Stimulated activated CD8-positive, alpha-beta memory T cell treated with anti-CD3 and anti-CD28 coated beads, Interleukin-4, amount 100 ng/mL, for 4 hours (primary cell): ENCODE measurements around the gene BRD2.

ENCODE experiments used
- DNase-seq, 2 donors: peaks; one replicate each; pipeline ENCODE4 v3.0.0-alpha.2; 2020; ENCODE audit warnings: low read depth in 2 of 2, low spot score in 1 of 2

Gene BRD2

DNA sequence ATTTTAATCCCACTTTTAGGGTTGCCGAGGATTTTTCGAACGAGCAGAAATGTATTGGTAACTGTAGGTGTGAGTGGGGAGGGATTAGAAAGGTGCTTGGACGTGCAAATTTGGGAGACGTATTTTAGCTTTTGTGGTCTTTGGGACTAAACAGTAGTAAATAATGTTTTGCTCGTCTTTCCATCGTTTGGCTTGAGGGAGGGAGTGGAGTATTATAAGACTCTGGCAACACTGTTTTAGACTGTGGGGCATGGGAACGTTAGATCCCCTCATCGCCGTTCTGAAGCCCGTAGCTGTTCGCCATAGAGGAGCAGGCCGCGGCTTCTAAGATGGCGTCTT is 2.8 kb downstream of the BRD2 start:
- no peak for DNase-seq

DNA sequence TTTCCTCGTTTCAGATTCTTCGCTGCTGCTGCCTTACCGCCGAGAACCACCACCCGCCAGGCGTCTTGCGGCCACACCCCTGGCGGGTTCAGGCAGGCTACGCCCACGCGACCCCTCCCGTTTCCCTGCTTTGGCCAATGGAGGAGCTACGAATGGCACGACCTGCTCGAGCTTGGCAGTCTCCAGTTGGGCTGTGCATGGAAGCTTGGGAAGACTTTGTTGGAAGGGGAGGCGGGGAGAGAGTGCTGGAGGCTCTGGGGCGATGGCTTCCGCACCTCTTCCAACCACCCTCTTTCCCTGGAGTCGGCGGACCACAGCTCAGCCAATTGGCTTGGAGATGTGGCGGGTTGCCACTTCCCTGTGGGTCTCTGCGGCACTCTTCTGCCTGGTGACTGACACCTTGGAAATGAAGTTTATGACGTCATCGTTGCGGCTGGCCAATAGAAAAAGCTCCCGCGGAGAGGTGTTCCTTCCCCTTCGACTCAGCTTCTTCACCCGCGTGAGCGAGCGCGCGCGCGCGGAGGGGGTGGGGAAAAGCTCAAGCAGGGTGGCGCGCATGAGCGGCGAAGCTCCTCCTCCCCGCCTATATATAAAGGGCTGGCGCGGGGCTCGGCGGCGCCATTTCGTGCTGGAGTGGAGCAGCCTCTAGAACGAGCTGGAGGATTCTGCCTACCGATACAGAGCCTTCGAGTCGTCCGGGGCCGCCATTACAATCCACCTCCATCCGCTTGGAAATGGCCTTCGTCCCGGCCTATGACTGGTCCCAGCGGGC is 3.4 kb downstream of the BRD2 start:
- peak; percentile 99 for DNase-seq

DNA sequence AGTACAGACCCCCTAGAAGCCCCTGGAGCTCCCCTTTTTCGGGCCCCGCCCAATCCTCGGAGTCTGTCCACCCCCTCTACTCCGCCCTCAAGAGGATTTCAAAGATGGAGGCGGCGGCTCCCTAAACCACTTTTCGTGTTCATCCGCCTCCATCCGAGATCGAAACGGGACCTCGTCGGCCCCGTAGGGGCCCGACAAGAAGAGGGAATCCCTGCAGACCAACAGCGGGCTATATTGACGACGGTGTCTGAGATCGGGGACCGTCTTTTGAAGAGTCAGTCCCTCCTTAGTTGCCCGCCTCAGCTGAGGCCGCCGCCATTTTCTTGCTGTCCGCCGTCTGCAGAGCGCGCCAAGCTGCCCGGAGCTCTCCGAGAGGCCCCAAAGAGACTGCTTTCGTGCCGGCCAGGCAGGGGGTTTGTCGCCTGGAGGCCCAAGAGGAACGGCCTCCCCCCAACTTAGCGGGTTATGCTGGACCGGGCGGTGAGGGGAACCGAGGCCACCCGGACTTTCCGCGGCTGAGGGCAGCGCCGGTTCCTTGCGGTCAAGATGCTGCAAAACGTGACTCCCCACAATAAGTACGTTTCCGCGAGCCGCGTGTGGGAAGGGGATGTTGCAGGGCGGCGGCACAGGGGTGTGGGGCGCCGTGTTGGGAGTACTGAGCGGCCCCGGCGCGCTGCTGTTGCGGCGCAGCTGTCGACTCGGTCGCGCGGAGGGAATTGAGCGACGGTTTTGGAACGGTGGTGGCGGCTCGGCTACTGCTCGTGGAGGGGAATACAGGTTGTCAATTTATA is 4.2 kb downstream of the BRD2 start:
- peak in 1 of 2 donors; percentile 31 for DNase-seq

DNA sequence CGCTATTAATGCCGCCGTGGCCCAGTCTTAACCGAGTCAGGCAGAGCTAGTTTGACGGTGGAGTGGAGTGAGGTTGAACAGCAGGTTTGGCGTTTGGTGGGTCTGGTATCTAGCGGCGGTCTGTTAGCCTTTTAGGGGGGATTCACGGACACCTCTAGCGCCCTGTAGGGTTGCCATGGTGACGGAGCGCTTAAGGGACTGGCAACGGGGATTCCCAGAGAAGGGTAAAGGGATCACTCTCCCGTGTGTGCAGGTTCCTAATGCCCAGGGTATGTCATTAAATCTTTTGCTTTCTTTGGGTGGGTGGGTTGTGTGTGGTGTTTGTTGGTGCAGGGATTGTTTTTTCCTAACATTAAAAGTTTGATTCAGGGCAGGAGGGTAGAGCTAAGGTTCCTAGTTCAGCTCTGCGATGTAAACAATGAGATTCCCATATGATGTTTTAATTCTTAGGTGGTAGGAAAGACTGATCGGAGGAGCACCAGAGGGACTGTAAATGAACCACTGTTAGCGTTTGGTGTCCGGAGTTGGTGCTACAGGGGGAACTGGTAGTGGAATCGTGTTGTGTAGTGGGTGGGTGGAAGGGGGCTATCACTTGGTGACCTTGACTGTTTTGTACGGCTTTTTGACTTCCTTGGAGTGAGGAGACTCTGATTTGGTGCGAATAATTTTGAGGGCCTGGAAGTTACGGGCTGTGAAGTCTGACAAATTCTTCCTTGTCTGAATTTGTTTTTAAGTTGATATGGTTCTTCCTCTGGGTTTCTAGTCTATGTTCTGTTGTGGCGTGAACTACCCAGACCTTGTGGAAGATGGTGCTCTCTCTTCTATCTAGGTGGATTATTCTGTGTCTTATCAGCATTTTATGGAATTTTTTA is 5.0 kb downstream of the BRD2 start:
- DNase-seq: peak; percentile 36 to 38

DNA sequence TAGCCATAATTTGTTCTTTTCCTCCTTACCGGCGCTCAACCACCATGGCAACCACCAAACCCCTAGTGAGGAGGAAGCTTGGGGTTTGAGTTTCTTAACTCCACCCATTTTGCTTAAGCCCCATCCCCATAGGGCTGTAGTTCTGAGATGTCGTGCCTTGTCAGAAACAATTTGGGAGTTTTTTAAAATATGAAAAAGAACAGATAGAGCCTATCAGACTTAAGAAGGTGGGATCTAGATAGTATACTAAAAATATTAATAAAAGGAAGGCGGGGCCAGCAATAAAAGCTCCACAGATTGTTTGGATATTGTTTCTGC is 5.6 kb downstream of the BRD2 start:
- DNase-seq: no peak

DNA sequence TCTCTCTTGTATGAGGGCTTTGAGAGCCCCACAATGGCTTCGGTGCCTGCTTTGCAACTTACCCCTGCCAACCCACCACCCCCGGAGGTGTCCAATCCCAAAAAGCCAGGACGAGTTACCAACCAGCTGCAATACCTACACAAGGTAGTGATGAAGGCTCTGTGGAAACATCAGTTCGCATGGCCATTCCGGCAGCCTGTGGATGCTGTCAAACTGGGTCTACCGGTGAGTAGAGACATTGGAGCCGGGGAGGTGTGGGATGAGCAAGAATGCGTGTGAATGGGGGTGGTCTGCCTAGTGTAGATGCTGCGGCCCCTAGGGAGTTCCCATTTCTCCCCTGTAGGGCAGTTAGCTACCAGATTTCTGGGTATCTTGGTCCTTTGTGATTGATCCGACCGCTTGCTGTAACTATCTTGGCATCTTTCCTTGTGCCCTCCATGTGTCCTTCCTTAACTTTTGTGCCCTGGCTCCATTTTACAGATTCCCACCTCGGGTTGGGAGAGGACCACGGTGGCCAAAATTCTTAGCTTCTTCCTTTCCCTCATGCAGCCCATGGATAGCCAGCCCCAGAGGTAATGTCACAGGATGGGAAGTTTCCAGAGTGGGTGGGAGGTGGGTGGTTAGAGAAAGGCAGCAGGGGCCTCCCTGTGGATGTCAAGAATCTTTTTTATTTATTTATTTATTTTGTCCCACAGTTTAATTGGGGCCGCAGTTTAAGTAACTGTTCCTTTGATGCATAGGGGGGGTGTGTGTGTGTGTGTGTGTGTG is 6.3 kb downstream of the BRD2 start:
- no peak for DNase-seq

DNA sequence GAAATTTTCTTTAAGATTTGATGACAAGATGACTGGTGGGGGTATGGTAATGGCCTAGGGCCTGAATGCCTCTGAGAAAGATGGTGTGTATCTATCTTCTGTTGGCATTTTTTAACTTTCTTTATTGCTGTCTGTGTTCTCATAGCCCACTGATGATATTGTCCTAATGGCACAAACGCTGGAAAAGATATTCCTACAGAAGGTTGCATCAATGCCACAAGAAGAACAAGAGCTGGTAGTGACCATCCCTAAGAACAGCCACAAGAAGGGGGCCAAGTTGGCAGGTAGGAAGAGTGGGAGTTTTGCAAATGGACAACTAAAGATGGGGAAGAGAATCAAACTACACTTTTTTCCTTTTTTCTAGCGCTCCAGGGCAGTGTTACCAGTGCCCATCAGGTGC is 7.5 kb downstream of the BRD2 start:
- DNase-seq: no peak

DNA sequence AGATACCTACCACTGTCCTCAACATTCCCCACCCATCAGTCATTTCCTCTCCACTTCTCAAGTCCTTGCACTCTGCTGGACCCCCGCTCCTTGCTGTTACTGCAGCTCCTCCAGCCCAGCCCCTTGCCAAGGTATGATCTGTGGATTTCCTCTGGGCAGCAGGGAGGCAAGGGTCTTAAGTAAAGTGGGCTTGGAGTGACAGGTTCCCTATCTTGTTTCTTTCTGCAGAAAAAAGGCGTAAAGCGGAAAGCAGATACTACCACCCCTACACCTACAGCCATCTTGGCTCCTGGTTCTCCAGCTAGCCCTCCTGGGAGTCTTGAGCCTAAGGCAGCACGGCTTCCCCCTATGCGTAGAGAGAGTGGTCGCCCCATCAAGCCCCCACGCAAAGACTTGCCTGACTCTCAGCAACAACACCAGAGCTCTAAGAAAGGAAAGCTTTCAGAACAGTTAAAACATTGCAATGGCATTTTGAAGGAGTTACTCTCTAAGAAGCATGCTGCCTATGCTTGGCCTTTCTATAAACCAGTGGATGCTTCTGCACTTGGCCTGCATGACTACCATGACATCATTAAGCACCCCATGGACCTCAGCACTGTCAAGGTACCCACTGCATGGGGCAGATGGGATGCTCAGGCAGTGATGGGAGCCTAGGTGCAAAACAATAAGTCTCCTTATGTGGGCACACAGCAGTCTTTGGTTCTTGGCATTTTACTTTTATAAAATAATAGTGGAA is 8.1 kb downstream of the BRD2 start:
- no peak for DNase-seq

DNA sequence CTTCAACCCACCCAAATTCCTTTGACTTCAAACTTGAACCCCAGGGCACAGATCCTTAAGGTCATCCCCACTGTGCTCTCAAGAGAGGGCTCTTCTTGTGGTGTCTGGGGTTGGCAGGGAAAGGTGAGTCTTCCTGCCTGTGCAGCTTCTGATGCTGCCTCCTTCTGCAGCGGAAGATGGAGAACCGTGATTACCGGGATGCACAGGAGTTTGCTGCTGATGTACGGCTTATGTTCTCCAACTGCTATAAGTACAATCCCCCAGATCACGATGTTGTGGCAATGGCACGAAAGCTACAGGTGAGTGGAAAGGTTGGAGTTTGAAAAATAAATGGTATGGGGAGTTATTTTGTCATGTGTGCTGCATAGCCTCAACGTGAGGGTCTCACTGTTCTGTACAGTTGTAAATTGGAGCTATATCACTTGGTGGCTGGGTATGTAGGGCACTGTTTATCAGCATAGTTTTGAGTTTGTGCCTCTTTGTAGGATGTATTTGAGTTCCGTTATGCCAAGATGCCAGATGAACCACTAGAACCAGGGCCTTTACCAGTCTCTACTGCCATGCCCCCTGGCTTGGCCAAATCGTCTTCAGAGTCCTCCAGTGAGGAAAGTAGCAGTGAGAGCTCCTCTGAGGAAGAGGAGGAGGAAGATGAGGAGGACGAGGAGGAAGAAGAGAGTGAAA is 9.0 kb downstream of the BRD2 start:
- no peak for DNase-seq

DNA sequence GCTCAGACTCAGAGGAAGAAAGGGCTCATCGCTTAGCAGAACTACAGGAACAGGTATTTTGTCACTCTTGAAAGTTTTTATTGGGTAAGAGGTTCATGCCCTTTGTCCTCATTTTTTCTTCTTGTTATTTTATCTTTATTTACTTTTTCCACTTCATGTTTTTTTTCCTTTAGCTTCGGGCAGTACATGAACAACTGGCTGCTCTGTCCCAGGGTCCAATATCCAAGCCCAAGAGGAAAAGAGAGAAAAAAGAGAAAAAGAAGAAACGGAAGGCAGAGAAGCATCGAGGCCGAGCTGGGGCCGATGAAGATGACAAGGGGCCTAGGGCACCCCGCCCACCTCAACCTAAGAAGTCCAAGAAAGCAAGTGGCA is 9.5 kb downstream of the BRD2 start:
- no peak for DNase-seq

DNA sequence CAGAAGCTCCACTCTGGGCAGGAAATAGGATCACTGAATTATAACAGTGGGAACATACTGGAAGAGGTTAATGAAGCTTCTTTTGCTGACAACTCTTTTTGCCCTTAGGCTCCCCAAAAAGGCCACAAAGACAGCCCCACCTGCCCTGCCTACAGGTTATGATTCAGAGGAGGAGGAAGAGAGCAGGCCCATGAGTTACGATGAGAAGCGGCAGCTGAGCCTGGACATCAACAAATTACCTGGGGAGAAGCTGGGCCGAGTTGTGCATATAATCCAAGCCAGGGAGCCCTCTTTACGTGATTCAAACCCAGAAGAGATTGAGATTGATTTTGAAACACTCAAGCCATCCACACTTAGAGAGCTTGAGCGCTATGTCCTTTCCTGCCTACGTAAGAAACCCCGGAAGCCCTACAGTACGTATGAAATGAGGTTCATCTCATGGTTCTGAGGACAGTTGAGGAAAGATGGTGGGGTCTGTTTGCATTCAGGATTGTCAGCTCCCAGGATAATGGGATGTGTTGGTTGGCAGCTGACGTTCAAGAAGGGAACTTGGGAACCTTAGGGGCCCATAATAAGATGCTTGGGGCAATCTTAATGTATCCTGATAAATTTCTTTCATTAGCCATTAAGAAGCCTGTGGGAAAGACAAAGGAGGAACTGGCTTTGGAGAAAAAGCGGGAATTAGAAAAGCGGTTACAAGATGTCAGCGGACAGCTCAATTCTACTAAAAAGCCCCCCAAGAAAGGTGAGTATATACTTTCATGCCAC is 11.5 kb downstream of the BRD2 start:
- DNase-seq: no peak

DNA sequence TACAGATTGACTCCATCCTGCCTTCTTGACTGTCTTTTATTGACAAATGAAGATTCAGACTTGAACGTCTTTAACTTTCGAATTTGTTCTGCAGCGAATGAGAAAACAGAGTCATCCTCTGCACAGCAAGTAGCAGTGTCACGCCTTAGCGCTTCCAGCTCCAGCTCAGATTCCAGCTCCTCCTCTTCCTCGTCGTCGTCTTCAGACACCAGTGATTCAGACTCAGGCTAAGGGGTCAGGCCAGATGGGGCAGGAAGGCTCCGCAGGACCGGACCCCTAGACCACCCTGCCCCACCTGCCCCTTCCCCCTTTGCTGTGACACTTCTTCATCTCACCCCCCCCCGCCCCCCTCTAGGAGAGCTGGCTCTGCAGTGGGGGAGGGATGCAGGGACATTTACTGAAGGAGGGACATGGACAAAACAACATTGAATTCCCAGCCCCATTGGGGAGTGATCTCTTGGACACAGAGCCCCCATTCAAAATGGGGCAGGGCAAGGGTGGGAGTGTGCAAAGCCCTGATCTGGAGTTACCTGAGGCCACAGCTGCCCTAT is 12.2 kb downstream of the BRD2 start:
- no peak for DNase-seq

DNA sequence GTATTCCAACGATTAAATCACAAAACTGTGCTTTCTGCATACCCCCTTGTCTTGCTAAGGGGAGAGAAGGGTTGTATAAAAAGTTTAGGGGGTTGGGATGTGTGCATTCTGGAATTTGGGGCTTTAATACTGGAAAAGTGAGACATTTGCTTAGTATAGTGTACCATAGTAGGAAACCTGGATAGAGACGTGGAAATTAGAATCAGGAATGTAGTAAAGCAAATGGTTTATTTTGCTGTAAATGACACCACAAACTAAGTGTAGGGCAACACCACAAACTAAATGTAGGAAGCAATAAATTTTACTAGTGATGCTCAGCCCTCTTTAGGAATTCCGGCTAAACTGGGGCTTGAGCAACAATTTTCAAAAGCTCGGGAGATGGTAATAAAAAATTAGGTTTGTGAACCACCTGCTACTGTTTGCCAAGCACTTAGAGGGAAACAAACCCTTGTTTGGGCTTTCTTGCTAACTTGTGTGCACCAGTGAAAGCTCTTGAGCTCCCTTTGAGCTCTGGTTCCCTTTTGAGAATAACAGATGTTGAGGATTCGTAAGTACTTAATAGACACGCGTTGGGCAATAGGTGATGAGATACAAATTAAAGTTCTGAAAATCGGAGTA is 13.8 kb downstream of the BRD2 start:
- no peak for DNase-seq

DNA sequence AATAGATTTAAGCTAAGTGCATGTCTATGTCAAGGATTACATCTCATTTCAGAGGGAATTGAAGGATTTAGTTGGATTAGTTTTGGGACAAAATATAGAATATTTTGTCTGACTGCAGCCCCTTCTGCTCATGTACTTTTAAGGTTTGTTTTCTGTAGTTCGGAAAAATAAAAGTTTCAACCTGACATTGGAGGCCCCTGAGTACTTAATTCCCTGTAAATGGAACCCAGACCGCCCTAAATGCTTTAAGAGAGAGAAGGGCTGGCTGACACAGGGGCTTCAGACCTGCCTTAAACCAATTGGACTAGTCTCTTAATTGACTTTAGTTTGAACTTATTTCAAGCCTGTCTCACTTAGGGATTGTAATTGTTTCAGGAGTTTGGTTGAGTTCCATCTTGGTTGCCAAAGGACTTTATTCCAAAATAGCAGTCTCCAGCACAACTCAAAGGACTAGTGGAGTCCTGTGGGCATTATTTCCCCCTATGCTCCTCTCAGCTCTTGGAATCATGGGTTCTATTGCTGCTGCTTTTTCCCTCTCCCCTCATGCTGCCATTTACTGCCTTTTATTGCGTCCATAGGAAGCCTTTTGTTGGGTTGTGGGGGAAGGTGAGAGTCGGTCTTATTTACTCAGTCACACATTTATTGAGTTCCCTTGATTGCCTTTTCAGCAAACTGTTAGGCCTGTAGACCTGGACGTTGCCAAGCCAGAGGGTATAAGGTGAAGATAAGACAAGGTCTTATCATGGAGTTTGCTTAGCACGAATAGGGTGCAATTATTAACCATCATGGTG is 14.5 kb downstream of the BRD2 start:
- no peak for DNase-seq

DNA sequence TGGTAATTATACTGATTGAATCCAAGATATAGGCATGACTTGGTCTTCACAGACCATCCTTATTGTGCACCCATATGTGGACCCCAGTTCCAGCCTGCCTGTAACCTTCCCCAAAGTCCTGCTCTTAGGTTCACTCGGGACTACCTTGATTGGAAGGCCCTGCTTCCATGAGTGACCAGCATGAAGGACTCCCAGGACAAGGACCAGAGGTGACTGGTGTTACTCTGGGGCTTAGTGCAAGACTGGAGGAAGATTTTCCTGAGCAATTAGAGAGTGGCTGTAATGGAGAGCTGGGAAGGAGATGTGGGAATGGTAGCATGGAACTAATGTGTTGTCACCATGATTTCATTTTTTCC is 15.1 kb downstream of the BRD2 start:
- no peak for DNase-seq

DNA sequence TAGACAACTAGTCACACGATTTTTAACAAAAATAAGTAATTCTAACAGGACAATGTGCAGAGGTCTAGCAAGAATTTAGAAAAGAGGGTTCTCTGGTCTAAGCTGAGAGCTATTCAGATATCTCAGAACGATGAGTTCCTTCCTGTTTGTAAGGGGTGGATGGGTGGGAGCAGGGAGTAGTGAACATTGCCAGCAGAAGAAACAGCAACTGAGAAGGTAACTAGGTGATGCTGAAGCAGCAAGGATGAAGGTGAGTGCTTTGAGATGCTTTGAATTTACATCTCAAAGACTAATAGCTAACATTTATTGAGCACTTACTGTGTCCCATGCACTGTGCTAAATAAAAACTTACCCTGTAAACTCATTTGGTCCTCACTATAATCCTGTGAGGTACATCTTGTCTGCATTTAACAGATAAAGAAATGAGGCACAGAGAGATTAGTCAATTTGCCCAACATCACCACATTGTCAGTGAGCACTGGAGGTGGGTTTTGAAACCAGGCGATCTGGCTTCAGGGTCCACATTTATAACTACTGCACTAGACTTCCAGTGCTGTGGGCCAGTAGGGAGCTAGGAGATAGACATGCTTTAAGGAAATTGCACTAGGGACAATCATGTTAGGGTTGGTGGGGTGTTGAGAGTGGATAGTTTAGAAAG is 15.7 kb downstream of the BRD2 start:
- DNase-seq: no peak

DNA sequence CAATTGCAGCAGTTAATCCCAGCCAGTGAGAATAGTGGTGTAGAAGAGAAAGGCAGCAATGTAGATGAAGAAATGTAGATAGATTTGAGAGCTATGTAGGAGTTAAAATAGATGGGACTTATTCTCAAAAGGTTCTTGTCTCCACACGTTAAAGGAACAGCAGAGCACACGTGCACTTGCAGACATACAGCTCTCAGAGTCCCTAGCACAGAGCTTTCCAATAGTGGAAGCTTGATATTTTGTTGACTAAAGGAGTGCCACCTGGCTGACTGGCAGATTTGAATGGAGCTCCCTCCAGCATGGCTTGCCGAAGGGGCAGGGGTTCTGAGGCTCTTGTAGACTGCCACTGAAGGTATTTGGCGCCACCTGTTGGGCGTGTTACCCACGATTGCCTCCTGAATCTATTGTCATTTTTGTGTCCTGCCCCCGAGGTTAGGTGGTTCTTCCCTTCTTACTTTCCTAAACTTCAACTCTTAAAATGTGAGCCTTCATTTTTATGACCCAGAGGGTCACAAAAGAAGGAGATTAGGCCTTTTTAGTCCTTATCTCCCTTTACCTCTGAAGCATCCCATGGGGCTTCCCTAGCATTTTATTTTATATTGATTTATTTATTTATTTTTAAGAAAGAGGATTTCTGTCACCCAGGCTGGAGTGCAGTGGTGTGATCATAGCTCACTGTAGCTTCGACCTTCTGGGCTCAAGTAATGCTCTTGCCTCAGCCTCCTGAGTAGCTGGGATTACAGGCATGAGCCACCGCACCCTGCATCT is 16.4 kb downstream of the BRD2 start:
- peak; percentile 70 to 95 for DNase-seq
